Liver (tissue), 9 donors: ENCODE data around the gene PCDH9. TPM values are rescaled to one million over a fixed set of nuclear protein-coding genes. Genes with fewer than 3 reads are reported as not detected.

ENCODE experiments used
- DNase-seq: peaks from one replicate; pipeline ENCODE4 v3.0.0-alpha.2; 2017; ENCODE audit warnings: low spot score
- H3K27ac ChIP-seq, 2 donors: one replicate each; pipeline ENCODE4 v1.7.0; 2013; ENCODE audit warnings: inconsistent platforms in 2 of 2, low read length in 2 of 2, control low read depth in 1 of 2, low read depth in 1 of 2, mild to moderate bottlenecking in 1 of 2
- H3K27me3 ChIP-seq, 4 donors: one replicate each; pipeline versions ENCODE4 v1.6.1 to v1.7.0; 2013; ENCODE audit warnings: low read length in 3 of 4, inconsistent platforms in 1 of 4, mild to moderate bottlenecking in 1 of 4, moderate library complexity in 1 of 4; ENCODE audit not compliant: control insufficient read depth in 4 of 4, insufficient read depth in 4 of 4
- H3K36me3 ChIP-seq, 4 donors: one replicate each; pipeline versions ENCODE4 v1.6.1 to v1.7.0; 2013; ENCODE audit warnings: low read length in 3 of 4, mild to moderate bottlenecking in 3 of 4, low read depth in 1 of 4, moderate library complexity in 1 of 4; ENCODE audit not compliant: control insufficient read depth in 4 of 4, insufficient read depth in 3 of 4
- H3K4me1 ChIP-seq, 4 donors: one replicate each; pipeline versions ENCODE4 v1.6.1 to v1.7.0; 2013; ENCODE audit warnings: low read length in 3 of 4, mild to moderate bottlenecking in 3 of 4, moderate library complexity in 1 of 4; ENCODE audit not compliant: control insufficient read depth in 4 of 4, insufficient read depth in 4 of 4
- H3K4me3 ChIP-seq, 3 donors: one replicate each; pipeline versions ENCODE4 v1.6.1 to v1.7.0; 2013; ENCODE audit warnings: low read length in 3 of 3, control low read depth in 1 of 3, low read depth in 1 of 3, mild to moderate bottlenecking in 1 of 3
- H3K9ac ChIP-seq, 2 donors: one replicate each; pipeline ENCODE4 v1.7.0; 2013; ENCODE audit warnings: low read length in 2 of 2, mild to moderate bottlenecking in 2 of 2, moderate library complexity in 2 of 2, control low read depth in 1 of 2, low read depth in 1 of 2
- H3K9me3 ChIP-seq, 4 donors: one replicate each; pipeline versions ENCODE4 v1.6.1 to v1.7.0; 2013; ENCODE audit warnings: low read length in 3 of 4; ENCODE audit not compliant: control insufficient read depth in 4 of 4
- ATF3 ChIP-seq: IDR thresholded peaks from 2 replicates; pipeline ENCODE4 v1.6.1; 2016; ENCODE audit warnings: antibody characterized with exemption
- CTCF ChIP-seq: fragments of 150-350 bp; IDR thresholded peaks from 2 replicates; pipeline ENCODE4 v1.5.1; 2017; ENCODE audit warnings: improper control_type of control experiment, low read depth, low read length; ENCODE audit not compliant: missing input control
- EGR1 ChIP-seq, 2 donors: IDR thresholded peaks; 2 replicates each; pipeline ENCODE4 v1.6.1; 2016 to 2018; ENCODE audit warnings: antibody characterized with exemption in 2 of 2, low read depth in 2 of 2
- FOXA1 ChIP-seq: IDR thresholded peaks from 2 replicates; pipeline ENCODE4 v1.6.1; 2016; ENCODE audit warnings: antibody characterized with exemption
- FOXA2 ChIP-seq: IDR thresholded peaks from 2 replicates; pipeline ENCODE4 v1.6.1; 2016; ENCODE audit warnings: antibody characterized with exemption
- GABPA ChIP-seq, 2 donors: IDR thresholded peaks in 1 of 2; conservative IDR thresholded peaks in 1 of 2; 2 replicates each; pipeline ENCODE4 v1.6.1; 2016; ENCODE audit warnings: antibody characterized with exemption in 2 of 2, mild to moderate bottlenecking in 1 of 2, moderate library complexity in 1 of 2
- HNF4A ChIP-seq, 2 donors: conservative IDR thresholded peaks; 2 replicates each; pipeline ENCODE4 v1.6.1; 2016; ENCODE audit warnings: antibody characterized with exemption in 2 of 2, mild to moderate bottlenecking in 2 of 2
- HNF4G ChIP-seq: IDR thresholded peaks from 2 replicates; pipeline ENCODE4 v1.6.1; 2016; ENCODE audit warnings: antibody characterized with exemption
- JUND ChIP-seq, 2 donors: IDR thresholded peaks; 2 replicates each; pipeline ENCODE4 v1.6.1; 2016; ENCODE audit warnings: antibody characterized with exemption in 2 of 2
- MAX ChIP-seq: IDR thresholded peaks from 2 replicates; pipeline ENCODE4 v1.6.1; 2016; ENCODE audit warnings: antibody characterized with exemption
- NR2F2 ChIP-seq: IDR thresholded peaks from 2 replicates; pipeline ENCODE4 v1.6.1; 2016; ENCODE audit warnings: antibody characterized with exemption
- RAD21 ChIP-seq, 2 donors: IDR thresholded peaks; 2 replicates each; pipeline ENCODE4 v1.6.1; 2016; ENCODE audit warnings: antibody characterized with exemption in 2 of 2, mild to moderate bottlenecking in 2 of 2
- REST ChIP-seq: IDR thresholded peaks from 2 replicates; pipeline ENCODE4 v1.6.1; 2016; ENCODE audit warnings: antibody characterized with exemption, mild to moderate bottlenecking
- RXRA ChIP-seq, 2 donors: IDR thresholded peaks; 2 replicates each; pipeline ENCODE4 v1.6.1; 2017 to 2018; ENCODE audit warnings: antibody characterized with exemption in 2 of 2, mild to moderate bottlenecking in 1 of 2
- SP1 ChIP-seq: IDR thresholded peaks from 2 replicates; pipeline ENCODE4 v1.6.1; 2018; ENCODE audit warnings: antibody characterized with exemption, mild to moderate bottlenecking
- TAF1 ChIP-seq: conservative IDR thresholded peaks from 2 replicates; pipeline ENCODE4 v1.6.1; 2016; ENCODE audit warnings: antibody characterized with exemption, mild to moderate bottlenecking
- YY1 ChIP-seq: IDR thresholded peaks from 2 replicates; pipeline ENCODE4 v1.6.1; 2016; ENCODE audit warnings: antibody characterized with exemption, mild to moderate bottlenecking
- ZBTB33 ChIP-seq: IDR thresholded peaks from 2 replicates; pipeline ENCODE4 v1.6.1; 2016; ENCODE audit warnings: antibody characterized with exemption
- WGBS: extraction: QIAGEN DNeasy Blood & Tissue Kit; methylation state at CpG from one replicate; pipeline ENCODE4 v1.1.7; 2013; 5-methylcytosine and 5-hydroxymethylcytosine counted together
- polyA plus RNA-seq, 2 donors: library from polyadenylated mRNA; stranded (reverse) in 1 of 2; unstranded in 1 of 2; fragments of 200-250 nt in 1 of 2; fragments of >200 nt in 1 of 2; fragmentation: Nextera tagmentation in 1 of 2; extraction: Ambion mirVana in 1 of 2; gene quantifications; one replicate each; pipeline versions ENCODE4 v1.2.1 to v1.2.3, GENCODE V29; 2013 to 2015
- total RNA-seq, 2 donors: library from RNA; depleted of rRNA; stranded (reverse); fragments of >200 nt; gene quantifications; one replicate each; pipeline ENCODE4 v1.2.3, GENCODE V29; 2014
- donor health status: healthy.
- donor health status: healthy.
- donor health status: healthy.
- donor health status: healthy.
- donor health status: healthy.

The PCDH9 gene
- total and polyA plus RNA-seq, 4 donors, result 0.90 to 4.0 (median 2.2) TPM

GRCh38 chr13:66459143-66459542 is 771.0 kb downstream of the PCDH9 start:
- H3K4me1 ChIP-seq, result no peaks in the 10 kb centered on the region
- H3K27ac ChIP-seq, result no peak overlapping the region
- no peaks in the 10 kb centered on the region for H3K27me3 ChIP-seq
- H3K9ac ChIP-seq, result no peak overlapping the region
- no peak for DNase-seq
- TF ChIP-seq SP1, result no peak
- no peak for TF ChIP-seq GABPA (IDR thresholded peaks at IDR 0.05 in 1 of 2, conservative IDR thresholded peaks at IDR 0.05 in 1 of 2)
- no peak for TF ChIP-seq RXRA (IDR thresholded peaks at IDR 0.05)
- TF ChIP-seq REST, result no peak
- TF ChIP-seq CTCF, result no peak
- TF ChIP-seq ZBTB33, result no peak
- TF ChIP-seq ATF3, result no peak
- no peak for TF ChIP-seq TAF1
- no peak for TF ChIP-seq RAD21 (IDR thresholded peaks at IDR 0.05)
- TF ChIP-seq EGR1 (IDR thresholded peaks at IDR 0.05; ENCODE audit: low read depth in 2 of 2), result no peak
- TF ChIP-seq FOXA2, result no peak
- no peak for TF ChIP-seq FOXA1
- TF ChIP-seq HNF4A (conservative IDR thresholded peaks at IDR 0.05), result no peak
- no peak for TF ChIP-seq NR2F2
- TF ChIP-seq HNF4G, result no peak
- TF ChIP-seq MAX, result no peak
- TF ChIP-seq YY1, result no peak
- TF ChIP-seq JUND (IDR thresholded peaks at IDR 0.05), result no peak
- 87% methylated on average over 2 of the region's 2 CpGs for WGBS
- no peak overlapping the region for H3K4me3 ChIP-seq
- H3K9me3 ChIP-seq, result no peaks in the 10 kb centered on the region
- no peaks in the 10 kb centered on the region for H3K36me3 ChIP-seq

GRCh38 chr13:66446413-66446812 is 783.7 kb downstream of the PCDH9 start:
- no peaks in the 10 kb centered on the region for H3K27me3 ChIP-seq
- no peak overlapping the region for H3K27ac ChIP-seq
- H3K9ac ChIP-seq, result no peak overlapping the region
- DNase-seq, result no peak
- no peaks in the 10 kb centered on the region for H3K4me1 ChIP-seq
- no peaks in the 10 kb centered on the region for H3K9me3 ChIP-seq
- H3K4me3 ChIP-seq, result no peak overlapping the region
- no peaks in the 10 kb centered on the region for H3K36me3 ChIP-seq
- WGBS, result 66% methylated on average over 4 of the region's 4 CpGs
- TF ChIP-seq RAD21 (IDR thresholded peaks at IDR 0.05) (no peak), RXRA (IDR thresholded peaks at IDR 0.05) (no peak), HNF4G (no peak), CTCF (no peak), ATF3 (no peak), FOXA1 (no peak), GABPA (IDR thresholded peaks at IDR 0.05 in 1 of 2, conservative IDR thresholded peaks at IDR 0.05 in 1 of 2) (no peak), REST (no peak)
